GM12878 (cell line): ENCODE results near the gene CAV2. TPM values are rescaled to one million over a fixed set of nuclear protein-coding genes. Genes with fewer than 3 reads are reported as not detected.

Experiments
- ATAC-seq: fragments of 200-7000 bp; cut with Tn5 transposase; 3 replicates; pipeline ENCODE4 v1.9.1; 2020; ENCODE audit warnings: mild to moderate bottlenecking, moderate library complexity
- BruUV-seq: library from RNA; stranded (reverse); fragments of 400-500 nt; replicated peaks from 2 replicates; lab custom pipeline; 2021; lab: Mats Ljungman, UMichigan
- CTCF ChIA-PET: fragments of 300-600 bp; sonication (Branson Sonifier 250); formaldehyde crosslinking; extraction: SDS; loops from one replicate; lab custom pipeline; 2021; ENCODE audit warnings: inconsistent platforms; lab: Yijun Ruan, JAX
- POLR2A ChIA-PET: fragments of 350-600 bp; formaldehyde crosslinking; extraction: SDS; loops from one replicate; lab custom pipeline; 2021; ENCODE audit warnings: inconsistent platforms; lab: Charles Lee
- RAD21 ChIA-PET: fragments of 300-600 bp; sonication (Branson Sonifier 250); formaldehyde crosslinking; loops from one replicate; lab custom pipeline; 2023; ENCODE audit warnings: antibody characterized with exemption; ENCODE audit not compliant: unreplicated experiment; lab: Charles Lee
- SMC1A ChIA-PET: fragments of 300-600 bp; sonication (Branson Sonifier 250); formaldehyde crosslinking; loops from one replicate; lab custom pipeline; 2023; ENCODE audit not compliant: unreplicated experiment, uncharacterized antibody; lab: Charles Lee
- DNase-seq: peaks from one replicate; pipeline ENCODE4 v3.0.0-alpha.2; 2011; ENCODE audit warnings: low read depth, low spot score
- FAIRE-seq: peaks from 3 replicates; lab custom pipeline; 2011; peaks lifted over from hg19 to GRCh38; lab: Jason Lieb, UNC
- H2AFZ ChIP-seq: 2 replicates; pipeline ENCODE4 v1.6.0; 2011; ENCODE audit warnings: low read depth, low read length, control low read depth; ENCODE audit not compliant: control insufficient read depth
- H3K27ac ChIP-seq: 2 replicates; pipeline ENCODE4 v1.5.1; 2011; ENCODE audit warnings: control low read depth; ENCODE audit not compliant: control insufficient read depth, insufficient read depth
- H3K27me3 ChIP-seq, 2 experiments: replicated peaks in 1 of 2; 2 replicates each; pipeline versions ENCODE4 v1.6.0 to v1.6.1; 2011; ENCODE audit warnings: low read length in 1 of 2; ENCODE audit not compliant: control insufficient read depth in 2 of 2, insufficient read depth in 2 of 2
- H3K36me3 ChIP-seq, 2 experiments: 2 replicates each; pipeline ENCODE4 v1.5.1; 2011; ENCODE audit warnings: low read length in 1 of 2; ENCODE audit not compliant: control insufficient read depth in 2 of 2, insufficient read depth in 2 of 2
- H3K4me1 ChIP-seq: 2 replicates; pipeline ENCODE4 v1.6.1; 2011; ENCODE audit warnings: mild to moderate bottlenecking, low read length, moderate library complexity, mixed read lengths; ENCODE audit not compliant: control insufficient read depth, insufficient read depth
- H3K4me2 ChIP-seq: 2 replicates; pipeline ENCODE4 v1.6.0; 2011; ENCODE audit warnings: control low read depth; ENCODE audit not compliant: control insufficient read depth, insufficient read depth
- H3K4me3 ChIP-seq: fragments of 200-600 bp; sonication (generic); 2 replicates; pipeline ENCODE4 v1.5.1; 2016
- H3K79me2 ChIP-seq: 2 replicates; pipeline ENCODE4 v1.6.0; 2011; ENCODE audit warnings: low read length; ENCODE audit not compliant: control insufficient read depth, insufficient read depth
- H3K9ac ChIP-seq: 2 replicates; pipeline ENCODE4 v1.8.0; 2011; ENCODE audit warnings: low read length, control low read depth, mixed read lengths; ENCODE audit not compliant: control insufficient read depth, insufficient read depth
- H3K9me3 ChIP-seq: replicated peaks from 3 replicates; pipeline ENCODE4 v1.5.1; 2011; ENCODE audit warnings: mild to moderate bottlenecking, low read length; ENCODE audit not compliant: control insufficient read depth, insufficient read depth
- H4K20me1 ChIP-seq: 2 replicates; pipeline ENCODE4 v1.6.0; 2011; ENCODE audit not compliant: control insufficient read depth, insufficient read depth
- ASH2L ChIP-seq: fragments of 300-600, 200-600 bp; sonication (generic); IDR thresholded peaks from 2 replicates; pipeline ENCODE4 v1.6.1; 2017; ENCODE audit warnings: low read depth, mild to moderate bottlenecking, borderline replicate concordance
- CBX3 ChIP-seq: fragments of 200-600 bp; sonication (generic); IDR thresholded peaks from 2 replicates; pipeline ENCODE4 v1.6.1; 2016; ENCODE audit warnings: low read depth, borderline replicate concordance
- CEBPB ChIP-seq, 2 experiments: fragments of 150-350 bp in 1 of 2; IDR thresholded peaks; 2 replicates each; pipeline ENCODE4 v1.6.1; 2012 to 2014; ENCODE audit warnings: low read depth in 2 of 2, low read length in 2 of 2, borderline replicate concordance in 1 of 2, inconsistent platforms in 1 of 2
- ESRRA ChIP-seq: IDR thresholded peaks from 2 replicates; pipeline ENCODE4 v1.6.1; 2012; ENCODE audit warnings: mild to moderate bottlenecking, low read length, improper control_type of control experiment
- ETV6 ChIP-seq, 2 experiments: fragments of 450-650 bp in 1 of 2; IDR thresholded peaks in 1 of 2; conservative IDR thresholded peaks in 1 of 2; 2 replicates each; pipeline ENCODE4 v1.6.1; 2014; ENCODE audit warnings: antibody characterized with exemption in 1 of 2, borderline replicate concordance in 1 of 2, low read depth in 1 of 2, mild to moderate bottlenecking in 1 of 2, moderate library complexity in 1 of 2
- HCFC1 ChIP-seq: fragments of 150-350 bp; IDR thresholded peaks from 2 replicates; pipeline ENCODE4 v1.6.1; 2014; ENCODE audit warnings: low read length
- RCOR1 ChIP-seq: conservative IDR thresholded peaks from 2 replicates; pipeline ENCODE4 v1.6.1; 2012; ENCODE audit warnings: low read depth, low read length, improper control_type of control experiment
- RELA ChIP-seq: fragments of 450-650 bp; IDR thresholded peaks from 2 replicates; pipeline ENCODE4 v1.8.0; 2014; ENCODE audit warnings: borderline replicate concordance; ENCODE audit not compliant: partially characterized antibody
- SIX5 ChIP-seq: IDR thresholded peaks from 2 replicates; pipeline ENCODE4 v1.6.1; 2011; ENCODE audit warnings: mild to moderate bottlenecking, low read depth, low read length, moderate library complexity; ENCODE audit not compliant: severe bottlenecking
- YBX1 ChIP-seq: fragments of 450-650 bp; IDR thresholded peaks from 2 replicates; pipeline ENCODE4 v1.6.1; 2016; ENCODE audit warnings: antibody characterized with exemption
- in situ Hi-C: fragments of 300-500 bp; cut with MboI; formaldehyde crosslinking; loops from 9 replicates; pipeline ENCODE4 v1.14.3; 2018; ENCODE audit warnings: mixed read lengths
- intact Hi-C: fragments of 100-400 bp; cut with micrococcal nuclease; formaldehyde crosslinking; loops from one replicate; pipeline ENCODE4 v1.14.2; 2022; ENCODE audit not compliant: unreplicated experiment
- polyA plus RNA-seq, 11 experiments: library from polyadenylated mRNA; depleted of rRNA in 4 of 11; unstranded in 6 of 11; stranded (reverse) in 5 of 11; fragments of >200 nt; fragmentation: Nextera tagmentation in 4 of 11; fragmentation: Illumina TruSeq in 1 of 11; extraction: Ambion mirVana in 4 of 11; extraction: Trizol in 1 of 11; gene quantifications; 1 replicate in 1 of 11; 2 replicates in 10 of 11; pipeline versions ENCODE4 v1.2.1 to v1.2.3, GENCODE V29; 2011 to 2016; ENCODE audit warnings: inconsistent platforms in 2 of 11, missing spikeins in 2 of 11, low read depth in 1 of 11
- total RNA-seq, 4 experiments: library from RNA; depleted of rRNA in 3 of 4; stranded (reverse); fragments of >200 nt in 3 of 4; fragmentation: Illumina TruSeq in 1 of 4; extraction: Trizol in 1 of 4; gene quantifications; 2 replicates each; pipeline versions ENCODE4 v1.2.1 to v1.2.3, GENCODE V29; 2013 to 2021
- TF ChIP-seq, protein P1 (sequence below): fragments of 450-650 bp; IDR thresholded peaks from 2 replicates; pipeline ENCODE4 v1.6.1; 2018; ENCODE audit warnings: borderline replicate concordance, mild to moderate bottlenecking; ENCODE audit not compliant: partially characterized antibody
- TF ChIP-seq, protein P2 (sequence below): IDR thresholded peaks from 2 replicates; pipeline ENCODE4 v1.6.1; 2012; ENCODE audit warnings: mild to moderate bottlenecking, low read depth, low read length
- TF ChIP-seq, protein P3 (sequence below): fragments of 450-650 bp; IDR thresholded peaks from 2 replicates; pipeline ENCODE4 v1.6.1; 2018; ENCODE audit warnings: mild to moderate bottlenecking, low read depth, moderate library complexity; ENCODE audit not compliant: partially characterized antibody
- TF ChIP-seq, protein P4 (sequence below): IDR thresholded peaks from 2 replicates; pipeline ENCODE4 v1.6.1; 2012; ENCODE audit warnings: low read depth, low read length, improper control_type of control experiment

The CAV2 gene
- total and polyA plus RNA-seq, 10 of the 15 experiments (the other 5 are each of a cell fraction or from before 2014, with no cell fraction given), result 0.77 to 11.4 (median 2.5) TPM

DNA sequence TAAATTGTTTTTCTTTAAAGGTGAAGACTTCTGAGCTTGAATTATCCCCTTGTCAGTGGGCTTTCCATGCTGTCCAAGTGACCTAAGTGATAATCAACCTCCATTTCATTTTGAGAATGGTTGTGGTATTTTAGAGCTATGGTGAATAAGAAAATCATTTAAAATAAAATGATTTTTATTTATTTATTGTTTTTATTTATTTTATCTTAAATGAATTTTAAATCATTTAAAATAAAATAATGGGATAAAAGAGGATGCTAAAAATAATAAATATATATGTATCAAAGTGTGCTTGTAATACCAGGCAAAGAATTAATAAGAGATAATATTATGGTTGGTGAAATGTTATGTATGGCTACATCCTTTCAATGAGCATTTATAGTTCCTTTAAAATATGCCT is 49.8 kb downstream of the CAV2 start:
- Histone ChIP-seq H2AFZ (no peak overlapping the region), H3K4me2 (no peak overlapping the region), H3K4me3 (no peak overlapping the region), H3K4me1 (peaks cover 14% of the 10 kb centered on the region), H3K27me3 (no peaks in the 10 kb centered on the region), H3K79me2 (no peaks in the 10 kb centered on the region), H3K27ac (no peak overlapping the region), H3K9ac (no peak overlapping the region), H3K9me3 (no peaks in the 10 kb centered on the region), H3K36me3 (no peaks in the 10 kb centered on the region), H4K20me1 (no peaks in the 10 kb centered on the region)
- intact Hi-C loops (loop anchor here (2.0 kb wide), 1 partner anchor 27 kb away; no protein-coding TSS in a partner anchor), in situ Hi-C loops (no loop called here)
- ChIA-PET POLR2A (no interaction called here), CTCF (interaction anchor here (0.6 kb wide), 1 partner anchor 19 kb away, joined by 4 read pairs; no protein-coding TSS in a partner anchor), SMC1A (interaction anchor here (0.9 kb wide), 1 partner anchor 23 kb away, joined by 4 read pairs; no protein-coding TSS in a partner anchor), RAD21 (no interaction called here)
- TF ChIP-seq RCOR1 (no peak), ESRRA (no peak), ASH2L (no peak), HCFC1 (no peak), CEBPB (IDR thresholded peaks at IDR 0.05; ENCODE audit: borderline replicate concordance in 1 of 2, low read depth in 2 of 2, low read length in 2 of 2) (no peak), CBX3 (no peak), SIX5 (no peak), RELA (no peak), YBX1 (no peak), ETV6 (conservative IDR thresholded peaks at IDR 0.05 in 1 of 2, IDR thresholded peaks at IDR 0.05 in 1 of 2; ENCODE audit: borderline replicate concordance in 1 of 2, low read depth in 1 of 2) (no peak)
- TF ChIP-seq, protein P1, sequence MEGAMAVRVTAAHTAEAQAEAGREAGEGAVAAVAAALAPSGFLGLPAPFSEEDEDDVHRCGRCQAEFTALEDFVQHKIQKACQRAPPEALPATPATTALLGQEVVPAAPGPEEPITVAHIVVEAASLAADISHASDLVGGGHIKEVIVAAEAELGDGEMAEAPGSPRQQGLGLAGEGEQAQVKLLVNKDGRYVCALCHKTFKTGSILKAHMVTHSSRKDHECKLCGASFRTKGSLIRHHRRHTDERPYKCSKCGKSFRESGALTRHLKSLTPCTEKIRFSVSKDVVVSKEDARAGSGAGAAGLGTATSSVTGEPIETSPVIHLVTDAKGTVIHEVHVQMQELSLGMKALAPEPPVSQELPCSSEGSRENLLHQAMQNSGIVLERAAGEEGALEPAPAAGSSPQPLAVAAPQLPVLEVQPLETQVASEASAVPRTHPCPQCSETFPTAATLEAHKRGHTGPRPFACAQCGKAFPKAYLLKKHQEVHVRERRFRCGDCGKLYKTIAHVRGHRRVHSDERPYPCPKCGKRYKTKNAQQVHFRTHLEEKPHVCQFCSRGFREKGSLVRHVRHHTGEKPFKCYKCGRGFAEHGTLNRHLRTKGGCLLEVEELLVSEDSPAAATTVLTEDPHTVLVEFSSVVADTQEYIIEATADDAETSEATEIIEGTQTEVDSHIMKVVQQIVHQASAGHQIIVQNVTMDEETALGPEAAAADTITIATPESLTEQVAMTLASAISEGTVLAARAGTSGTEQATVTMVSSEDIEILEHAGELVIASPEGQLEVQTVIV, result no peak
- TF ChIP-seq, protein P2, sequence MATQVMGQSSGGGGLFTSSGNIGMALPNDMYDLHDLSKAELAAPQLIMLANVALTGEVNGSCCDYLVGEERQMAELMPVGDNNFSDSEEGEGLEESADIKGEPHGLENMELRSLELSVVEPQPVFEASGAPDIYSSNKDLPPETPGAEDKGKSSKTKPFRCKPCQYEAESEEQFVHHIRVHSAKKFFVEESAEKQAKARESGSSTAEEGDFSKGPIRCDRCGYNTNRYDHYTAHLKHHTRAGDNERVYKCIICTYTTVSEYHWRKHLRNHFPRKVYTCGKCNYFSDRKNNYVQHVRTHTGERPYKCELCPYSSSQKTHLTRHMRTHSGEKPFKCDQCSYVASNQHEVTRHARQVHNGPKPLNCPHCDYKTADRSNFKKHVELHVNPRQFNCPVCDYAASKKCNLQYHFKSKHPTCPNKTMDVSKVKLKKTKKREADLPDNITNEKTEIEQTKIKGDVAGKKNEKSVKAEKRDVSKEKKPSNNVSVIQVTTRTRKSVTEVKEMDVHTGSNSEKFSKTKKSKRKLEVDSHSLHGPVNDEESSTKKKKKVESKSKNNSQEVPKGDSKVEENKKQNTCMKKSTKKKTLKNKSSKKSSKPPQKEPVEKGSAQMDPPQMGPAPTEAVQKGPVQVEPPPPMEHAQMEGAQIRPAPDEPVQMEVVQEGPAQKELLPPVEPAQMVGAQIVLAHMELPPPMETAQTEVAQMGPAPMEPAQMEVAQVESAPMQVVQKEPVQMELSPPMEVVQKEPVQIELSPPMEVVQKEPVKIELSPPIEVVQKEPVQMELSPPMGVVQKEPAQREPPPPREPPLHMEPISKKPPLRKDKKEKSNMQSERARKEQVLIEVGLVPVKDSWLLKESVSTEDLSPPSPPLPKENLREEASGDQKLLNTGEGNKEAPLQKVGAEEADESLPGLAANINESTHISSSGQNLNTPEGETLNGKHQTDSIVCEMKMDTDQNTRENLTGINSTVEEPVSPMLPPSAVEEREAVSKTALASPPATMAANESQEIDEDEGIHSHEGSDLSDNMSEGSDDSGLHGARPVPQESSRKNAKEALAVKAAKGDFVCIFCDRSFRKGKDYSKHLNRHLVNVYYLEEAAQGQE, result no peak
- TF ChIP-seq, protein P3, sequence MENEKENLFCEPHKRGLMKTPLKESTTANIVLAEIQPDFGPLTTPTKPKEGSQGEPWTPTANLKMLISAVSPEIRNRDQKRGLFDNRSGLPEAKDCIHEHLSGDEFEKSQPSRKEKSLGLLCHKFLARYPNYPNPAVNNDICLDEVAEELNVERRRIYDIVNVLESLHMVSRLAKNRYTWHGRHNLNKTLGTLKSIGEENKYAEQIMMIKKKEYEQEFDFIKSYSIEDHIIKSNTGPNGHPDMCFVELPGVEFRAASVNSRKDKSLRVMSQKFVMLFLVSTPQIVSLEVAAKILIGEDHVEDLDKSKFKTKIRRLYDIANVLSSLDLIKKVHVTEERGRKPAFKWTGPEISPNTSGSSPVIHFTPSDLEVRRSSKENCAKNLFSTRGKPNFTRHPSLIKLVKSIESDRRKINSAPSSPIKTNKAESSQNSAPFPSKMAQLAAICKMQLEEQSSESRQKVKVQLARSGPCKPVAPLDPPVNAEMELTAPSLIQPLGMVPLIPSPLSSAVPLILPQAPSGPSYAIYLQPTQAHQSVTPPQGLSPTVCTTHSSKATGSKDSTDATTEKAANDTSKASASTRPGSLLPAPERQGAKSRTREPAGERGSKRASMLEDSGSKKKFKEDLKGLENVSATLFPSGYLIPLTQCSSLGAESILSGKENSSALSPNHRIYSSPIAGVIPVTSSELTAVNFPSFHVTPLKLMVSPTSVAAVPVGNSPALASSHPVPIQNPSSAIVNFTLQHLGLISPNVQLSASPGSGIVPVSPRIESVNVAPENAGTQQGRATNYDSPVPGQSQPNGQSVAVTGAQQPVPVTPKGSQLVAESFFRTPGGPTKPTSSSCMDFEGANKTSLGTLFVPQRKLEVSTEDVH, result no peak
- TF ChIP-seq, protein P4, sequence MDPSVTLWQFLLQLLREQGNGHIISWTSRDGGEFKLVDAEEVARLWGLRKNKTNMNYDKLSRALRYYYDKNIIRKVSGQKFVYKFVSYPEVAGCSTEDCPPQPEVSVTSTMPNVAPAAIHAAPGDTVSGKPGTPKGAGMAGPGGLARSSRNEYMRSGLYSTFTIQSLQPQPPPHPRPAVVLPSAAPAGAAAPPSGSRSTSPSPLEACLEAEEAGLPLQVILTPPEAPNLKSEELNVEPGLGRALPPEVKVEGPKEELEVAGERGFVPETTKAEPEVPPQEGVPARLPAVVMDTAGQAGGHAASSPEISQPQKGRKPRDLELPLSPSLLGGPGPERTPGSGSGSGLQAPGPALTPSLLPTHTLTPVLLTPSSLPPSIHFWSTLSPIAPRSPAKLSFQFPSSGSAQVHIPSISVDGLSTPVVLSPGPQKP, result no peak
- no peak for DNase-seq
- ATAC-seq, result no peak
- BruUV-seq, result no TSS peak
- no peak for FAIRE-seq
